CD4-positive, alpha-beta T cell (primary cell): ENCODE results near the gene SPOCK1. TPM values are rescaled to one million over a fixed set of nuclear protein-coding genes. Genes with fewer than 3 reads are reported as not detected.

Experiments used
- ATAC-seq: fragments of 200-7000 bp; cut with Tn5 transposase; one replicate; pipeline ENCODE4 v1.10.0; 2022; ENCODE audit warnings: mild to moderate bottlenecking; ENCODE audit not compliant: poor library complexity
- CTCF ChIA-PET: fragments of 350-600 bp; sonication (Branson Sonifier 250); formaldehyde crosslinking; loops from one replicate; lab custom pipeline; 2021; ENCODE audit warnings: antibody characterized with exemption, inconsistent platforms; lab: Charles Lee
- POLR2A ChIA-PET: fragments of 350-600 bp; sonication (Branson Sonifier 250); formaldehyde crosslinking; loops from one replicate; lab custom pipeline; 2021; ENCODE audit warnings: antibody characterized with exemption, inconsistent platforms; lab: Charles Lee
- DNase-seq, 14 experiments: peaks; one replicate each; pipeline ENCODE4 v3.0.0-alpha.2; 2013 to 2020; ENCODE audit warnings: mixed read lengths in 2 of 14
- H3K27ac ChIP-seq, 2 donors: one replicate each; pipeline versions ENCODE4 v1.5.1 to v1.7.0; 2013; ENCODE audit warnings: low read length in 2 of 2, low read depth in 1 of 2, mild to moderate bottlenecking in 1 of 2
- H3K27me3 ChIP-seq, 2 experiments: 1 replicate in 1 of 2; 2 replicates in 1 of 2; pipeline versions ENCODE4 v1.6.1 to v1.7.0; 2013; ENCODE audit warnings: low read length in 2 of 2, control low read depth in 1 of 2, mild to moderate bottlenecking in 1 of 2, moderate library complexity in 1 of 2; ENCODE audit not compliant: insufficient read depth in 2 of 2, control insufficient read depth in 1 of 2
- H3K36me3 ChIP-seq: one replicate; pipeline ENCODE4 v1.6.1; 2013; ENCODE audit warnings: low read length, control low read depth; ENCODE audit not compliant: insufficient read depth
- H3K4me1 ChIP-seq: one replicate; pipeline ENCODE4 v1.6.1; 2013; ENCODE audit warnings: low read length, control low read depth; ENCODE audit not compliant: insufficient read depth
- H3K4me3 ChIP-seq: one replicate; pipeline ENCODE4 v1.5.1; 2013; ENCODE audit warnings: mild to moderate bottlenecking, low read length, moderate library complexity
- H3K9me3 ChIP-seq, 2 experiments: 1 replicate in 1 of 2; 2 replicates in 1 of 2; pipeline versions ENCODE4 v1.6.1 to v1.7.0; 2013; ENCODE audit warnings: low read length in 2 of 2, mild to moderate bottlenecking in 2 of 2, control low read depth in 1 of 2, moderate library complexity in 1 of 2; ENCODE audit not compliant: control insufficient read depth in 1 of 2, insufficient read depth in 1 of 2
- H3K27ac Mint-ChIP-seq: one replicate; pipeline ENCODE4 v1.8.0; 2020; ENCODE audit warnings: mixed read lengths
- H3K27me3 Mint-ChIP-seq: one replicate; pipeline ENCODE4 v1.8.0; 2021; ENCODE audit warnings: mixed read lengths
- H3K36me3 Mint-ChIP-seq: one replicate; pipeline ENCODE4 v1.8.0; 2021; ENCODE audit warnings: low read depth, mixed read lengths
- H3K4me1 Mint-ChIP-seq: one replicate; pipeline ENCODE4 v1.8.0; 2021; ENCODE audit warnings: low read depth, mixed read lengths
- H3K4me3 Mint-ChIP-seq: one replicate; pipeline ENCODE4 v1.8.0; 2020; ENCODE audit warnings: mild to moderate bottlenecking, mixed read lengths
- H3K9me3 Mint-ChIP-seq: one replicate; pipeline ENCODE4 v1.8.0; 2020; ENCODE audit warnings: mixed read lengths
- CTCF ChIP-seq: fragments of 200-600 bp; IDR thresholded peaks from one replicate; pipeline ENCODE4 v1.8.0; 2022; ENCODE audit warnings: antibody characterized with exemption, mild to moderate bottlenecking
- intact Hi-C, 2 experiments: fragments of 100-400 bp; cut with DNase I in 1 of 2; cut with micrococcal nuclease in 1 of 2; formaldehyde crosslinking; loops; one replicate each; pipeline versions ENCODE4 v1.15.1 to v1.9.0; 2023 to 2025; cut with DNase I, micrococcal nuclease
- total RNA-seq, 174 experiments: library from RNA in 2 of 174; stranded (reverse) in 2 of 174; gene quantifications; one replicate each; pipeline ENCODE4 v1.2.3 and lab custom pipeline; 2021 to 2026

Gene SPOCK1
- total RNA-seq, 2 experiments from 2014 or later, result not detected

- H3K9me3 Mint-ChIP-seq, result no peaks in the 10 kb centered on the region
- H3K27me3 Mint-ChIP-seq, result peaks cover 15% of the 10 kb centered on the region
- H3K36me3 ChIP-seq, result no peaks in the 10 kb centered on the region
- ATAC-seq (no peak), DNase-seq (no peak)
- no peaks in the 10 kb centered on the region for H3K36me3 Mint-ChIP-seq
- peaks cover 0 to 4% of the 10 kb centered on the region in 2 experiments for H3K27me3 ChIP-seq
- no peak overlapping the region for H3K27ac ChIP-seq
- TF ChIP-seq CTCF, result no peak
- H3K4me3 Mint-ChIP-seq, result no peak overlapping the region
- no peaks in the 10 kb centered on the region for H3K4me1 Mint-ChIP-seq
- no peaks in the 10 kb centered on the region for H3K4me1 ChIP-seq
- H3K9me3 ChIP-seq, result no peaks in the 10 kb centered on the region
- no peak overlapping the region for H3K4me3 ChIP-seq
- ChIA-PET CTCF (no interaction called here), POLR2A (no interaction called here)
- no peak overlapping the region for H3K27ac Mint-ChIP-seq
- intact Hi-C loops, result no loop called here
These were observed 232.9 kb downstream of the SPOCK1 start for GRCh38 chr5:137266186-137266585.

GRCh38 chr5:137265457-137265856 lies 233.7 kb downstream of the SPOCK1 start:
- Mint-ChIP-seq H3K36me3 (no peaks in the 10 kb centered on the region), H3K27me3 (peaks cover 15% of the 10 kb centered on the region), H3K4me3 (no peak overlapping the region), H3K4me1 (no peaks in the 10 kb centered on the region), H3K9me3 (no peaks in the 10 kb centered on the region), H3K27ac (no peak overlapping the region)
- ATAC-seq, result no peak
- no peaks in the 10 kb centered on the region for H3K4me1 ChIP-seq
- no peak overlapping the region for H3K4me3 ChIP-seq
- H3K36me3 ChIP-seq, result no peaks in the 10 kb centered on the region
- peaks cover 0 to 4% of the 10 kb centered on the region in 2 experiments for H3K27me3 ChIP-seq
- CTCF ChIA-PET, result no interaction called here
- no peaks in the 10 kb centered on the region for H3K9me3 ChIP-seq
- TF ChIP-seq CTCF, result no peak
- intact Hi-C loops, result no loop called here
- H3K27ac ChIP-seq, result no peak overlapping the region
- POLR2A ChIA-PET, result no interaction called here
- no peak for DNase-seq

- no peak overlapping the region for H3K4me3 Mint-ChIP-seq
- no peak for DNase-seq
- Histone ChIP-seq H3K4me3 (no peak overlapping the region), H3K36me3 (no peaks in the 10 kb centered on the region), H3K4me1 (no peaks in the 10 kb centered on the region), H3K27ac (no peak overlapping the region), H3K9me3 (no peaks in the 10 kb centered on the region), H3K27me3 (peaks cover 0 to 4% of the 10 kb centered on the region in 2 experiments)
- H3K27me3 Mint-ChIP-seq, result peaks cover 15% of the 10 kb centered on the region
- ChIA-PET POLR2A (no interaction called here), CTCF (no interaction called here)
- no peak for ATAC-seq
- no peaks in the 10 kb centered on the region for H3K36me3 Mint-ChIP-seq
- no peak overlapping the region for H3K27ac Mint-ChIP-seq
- no peaks in the 10 kb centered on the region for H3K9me3 Mint-ChIP-seq
- TF ChIP-seq CTCF, result no peak
- H3K4me1 Mint-ChIP-seq, result no peaks in the 10 kb centered on the region
- intact Hi-C loops, result no loop called here
These were observed 234.6 kb downstream of the SPOCK1 start for GRCh38 chr5:137264573-137264972.
